GF-D8 (cell line): Measurements from ENCODE around the gene DHX8.

Experiments
- DNase-seq: peaks from one replicate; lab custom pipeline; 2025; lab: John Stamatoyannopoulos, UW

Gene DHX8

GRCh38 chr17:43526886-43527648, 43.3 kb downstream of the DHX8 start:
- DNase-seq = no peak

- no peak for DNase-seq
Observed at GRCh38 chr17:43528319-43528987, 44.7 kb downstream of the DHX8 start.

GRCh38 chr17:43528988-43529814, 45.4 kb downstream of the DHX8 start:
- DNase-seq = no peak

GRCh38 chr17:43529947-43530287, 46.1 kb downstream of the DHX8 start:
- DNase-seq = no peak

- no peak for DNase-seq
Observed at GRCh38 chr17:43530288-43531081, 46.7 kb downstream of the DHX8 start.

GRCh38 chr17:43531082-43531378, 47.3 kb downstream of the DHX8 start:
- no peak for DNase-seq

- no peak for DNase-seq
Observed at GRCh38 chr17:43531955-43532354, 48.2 kb downstream of the DHX8 start.

- DNase-seq = no peak
Observed at GRCh38 chr17:43532581-43532980, 48.8 kb downstream of the DHX8 start.

GRCh38 chr17:43533699-43534098, 49.9 kb downstream of the DHX8 start:
- no peak for DNase-seq

GRCh38 chr17:43534909-43535308, 51.1 kb downstream of the DHX8 start:
- no peak for DNase-seq

GRCh38 chr17:43536236-43536992, 52.6 kb downstream of the DHX8 start:
- no peak for DNase-seq

- DNase-seq = no peak
Observed at GRCh38 chr17:43540821-43541674, 57.3 kb downstream of the DHX8 start.

- no peak for DNase-seq
Observed at GRCh38 chr17:43542859-43543258, 59.1 kb downstream of the DHX8 start.

GRCh38 chr17:43543300-43543699, 59.5 kb downstream of the DHX8 start:
- DNase-seq = no peak

- DNase-seq = no peak
Observed at GRCh38 chr17:43543771-43544575, 60.2 kb downstream of the DHX8 start.

GRCh38 chr17:43545383-43545632, 61.5 kb downstream of the DHX8 start:
- DNase-seq = no peak

GRCh38 chr17:43546319-43547188, 62.8 kb downstream of the DHX8 start, which contains the start of gene ETV4:
ETV4 (minus strand) TSS chr17:43546340; CDS start chr17:43545617, 723 bp downstream.
- peak; percentile 39 for DNase-seq

GRCh38 chr17:43547189-43547550, 63.4 kb downstream of the DHX8 start:
- DNase-seq = no peak

GRCh38 chr17:43547659-43548256, 64.0 kb downstream of the DHX8 start:
- DNase-seq = no peak
